ENCODE measurements around the gene C2orf15.
A peak's percentile ranks its signal among the peaks of the same experiment; 100 is the strongest.
"Not testable (repeated sequence)": the region's sequence is repeated elsewhere in the genome, so short reads cannot be mapped to it uniquely, and the experiment has no call there.

The C2orf15 gene, protein sequence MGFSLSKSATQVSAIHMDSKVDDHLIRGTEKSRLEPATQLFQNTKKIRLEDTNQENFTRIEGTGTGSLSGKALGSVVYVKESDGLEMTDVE

DNA sequence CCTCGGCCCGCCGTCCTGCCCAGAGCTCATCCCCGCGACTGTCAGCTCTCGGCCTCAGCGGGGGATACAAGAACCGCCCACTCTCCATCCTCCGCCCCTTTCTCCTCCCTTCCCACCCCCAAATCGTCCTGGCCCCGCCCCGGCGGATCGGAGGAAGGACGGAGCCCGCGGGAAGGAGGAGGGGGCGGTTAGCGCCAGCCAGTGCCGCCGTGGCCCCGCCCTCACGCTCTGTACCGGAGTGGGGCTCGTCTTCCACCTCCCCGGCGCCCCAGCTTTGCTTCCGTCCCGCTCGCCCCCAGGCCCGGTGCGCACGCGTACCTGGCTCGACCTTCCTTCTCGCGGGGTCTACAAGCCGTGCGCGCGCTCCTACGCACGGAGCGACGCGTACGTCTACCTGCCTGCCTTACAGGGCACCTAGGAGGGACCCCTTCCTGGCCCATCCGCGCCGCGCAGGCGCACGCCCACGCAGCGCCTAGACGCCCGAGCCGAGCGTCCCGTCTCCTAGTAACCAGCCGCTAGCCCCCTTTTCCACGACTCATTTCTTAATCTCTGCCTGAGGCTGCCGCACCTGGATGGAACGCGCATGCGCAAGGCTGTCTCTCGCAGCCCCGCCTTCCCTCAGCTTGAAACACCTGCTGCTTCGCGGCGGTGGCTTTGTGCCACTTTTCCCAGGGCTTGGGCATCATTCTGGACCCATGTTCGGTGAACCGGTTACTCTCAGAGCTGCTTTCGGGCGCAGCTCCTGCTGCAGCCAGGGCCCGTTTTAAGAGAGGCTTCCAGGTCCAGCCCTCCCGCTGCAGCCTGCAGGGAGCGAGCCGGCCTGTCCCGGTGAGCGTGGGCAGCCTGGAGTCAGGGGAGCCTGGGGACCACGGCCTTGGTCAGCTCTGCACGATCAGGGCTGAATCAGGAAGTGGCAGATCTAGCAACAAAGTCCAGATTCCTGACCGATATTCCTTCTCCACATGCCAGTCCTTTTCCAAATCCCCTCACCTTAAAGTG lies at the start of gene C2orf15:
TSS of gene C2orf15 (plus strand) at position 598 of the 999 bp plus-strand sequence. CDS start 8,852 bp downstream, outside the sequence.
- DNase-seq (ENCODE audit: low read depth), result peak; percentile 71

DNA sequence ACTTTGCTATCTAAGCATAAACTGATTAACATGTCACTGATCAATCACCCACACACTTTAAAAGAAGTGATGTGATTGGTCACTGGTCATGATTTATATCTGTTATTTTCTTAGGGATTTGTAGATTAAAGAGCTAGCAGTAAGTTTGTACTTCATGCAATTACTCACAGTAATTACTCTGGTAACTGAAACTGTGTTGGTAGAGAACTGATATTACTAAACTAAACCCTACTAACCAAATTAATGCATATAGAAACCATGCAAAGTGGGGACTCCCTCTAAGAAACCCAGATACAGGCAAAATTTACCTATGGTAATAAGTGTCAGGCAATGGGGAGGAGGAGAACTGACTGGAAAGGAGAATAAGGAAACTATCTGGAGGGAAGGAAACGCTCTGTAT lies 44.8 kb upstream of the C2orf15 start:
- DNase-seq (ENCODE audit: low read depth), result no peak

DNA sequence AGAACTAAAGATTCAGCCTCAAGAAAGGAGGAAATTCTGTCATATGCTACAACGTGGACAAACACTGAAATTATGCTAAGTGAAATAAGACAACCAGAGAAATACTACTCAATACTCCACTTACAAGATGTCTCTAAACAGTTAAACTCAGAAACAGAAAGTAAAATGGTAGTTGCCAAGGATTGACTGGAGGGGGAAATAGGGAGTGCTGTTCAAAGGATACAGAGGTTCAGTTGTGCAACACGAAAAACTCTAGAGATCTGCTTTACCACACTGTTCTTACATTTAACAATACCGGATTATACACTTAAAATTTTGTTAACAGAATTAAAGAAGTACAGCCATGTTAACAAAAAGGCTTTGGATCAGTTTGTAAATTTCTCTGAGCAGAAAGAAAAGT lies 39.8 kb upstream of the C2orf15 start:
- peak; percentile 32 for DNase-seq (ENCODE audit: low read depth)

DNA sequence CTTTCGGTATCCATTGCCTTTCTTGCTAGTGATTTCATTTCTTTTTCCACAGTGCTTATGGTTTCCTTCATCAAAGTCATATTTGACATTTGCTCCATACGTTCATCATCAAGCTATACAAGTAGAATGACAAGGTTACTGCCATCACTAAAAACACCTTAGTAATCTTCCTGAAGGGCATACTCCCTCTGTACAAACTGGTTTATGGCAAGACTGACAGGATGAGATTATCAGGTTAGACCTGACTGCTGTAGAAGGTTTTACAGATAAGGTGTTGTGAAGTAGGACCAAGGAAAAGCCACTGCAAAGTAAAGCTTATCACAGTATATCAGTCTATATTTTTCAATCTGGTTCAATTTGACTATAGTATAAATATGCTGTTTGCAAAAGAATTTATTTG lies 37.5 kb upstream of the C2orf15 start:
- no peak for DNase-seq (ENCODE audit: low read depth)

DNA sequence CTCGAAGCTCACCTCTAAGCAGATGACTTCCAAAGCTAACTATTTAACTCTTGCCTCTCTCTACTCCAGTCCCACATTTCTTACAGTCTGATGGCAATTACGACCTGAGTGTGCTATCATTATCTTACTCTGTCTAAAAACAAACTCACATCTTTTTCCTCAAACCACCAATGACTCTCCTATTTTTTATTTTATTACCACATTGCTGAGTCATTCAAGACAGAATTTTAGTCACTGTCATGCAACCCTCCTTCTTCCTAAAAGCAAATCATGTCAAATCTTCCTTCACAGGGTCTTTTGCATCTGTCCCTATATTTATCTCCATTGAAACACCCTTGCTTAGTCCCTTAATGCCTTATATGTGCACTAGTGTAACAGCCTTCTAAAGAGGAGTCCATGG lies 34.6 kb upstream of the C2orf15 start:
- no peak for DNase-seq (ENCODE audit: low read depth)

DNA sequence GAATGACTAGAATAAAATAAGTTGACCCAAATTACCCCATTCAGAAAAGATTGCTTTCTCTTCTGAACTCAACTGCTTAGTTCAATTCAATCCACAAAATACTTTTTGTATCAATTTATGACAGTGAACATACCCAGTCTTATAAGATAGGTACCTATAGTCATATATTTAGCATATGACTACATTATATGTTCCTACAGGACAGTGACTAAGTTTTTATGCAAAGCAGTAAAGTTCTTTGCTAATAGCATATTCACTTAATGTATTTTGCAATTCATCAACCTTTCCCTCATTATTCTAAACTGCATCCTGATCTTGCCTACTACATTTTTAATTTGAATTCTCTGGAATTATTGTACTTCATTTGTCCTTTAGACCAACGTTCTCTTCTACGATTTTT lies 30.3 kb upstream of the C2orf15 start:
- DNase-seq (ENCODE audit: low read depth), result no peak

DNA sequence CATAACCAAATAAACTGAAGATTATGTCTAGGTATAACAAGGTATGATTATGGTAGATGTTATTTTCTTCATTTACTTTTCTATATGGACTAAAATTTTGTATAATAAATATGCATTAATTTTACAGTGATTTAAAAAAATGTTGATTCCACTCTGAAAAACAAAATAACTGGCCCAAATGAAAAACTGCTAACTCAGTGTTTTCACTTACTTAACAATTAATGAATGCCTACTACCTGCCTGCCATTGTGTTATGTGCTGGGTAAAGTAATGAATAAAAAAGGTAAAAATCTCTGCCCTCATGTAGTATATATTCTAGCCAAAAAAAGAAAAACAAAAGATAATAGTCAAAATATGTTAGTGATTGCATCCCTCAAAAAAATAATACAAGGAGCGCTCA lies 29.6 kb upstream of the C2orf15 start:
- no peak for DNase-seq (ENCODE audit: low read depth)

DNA sequence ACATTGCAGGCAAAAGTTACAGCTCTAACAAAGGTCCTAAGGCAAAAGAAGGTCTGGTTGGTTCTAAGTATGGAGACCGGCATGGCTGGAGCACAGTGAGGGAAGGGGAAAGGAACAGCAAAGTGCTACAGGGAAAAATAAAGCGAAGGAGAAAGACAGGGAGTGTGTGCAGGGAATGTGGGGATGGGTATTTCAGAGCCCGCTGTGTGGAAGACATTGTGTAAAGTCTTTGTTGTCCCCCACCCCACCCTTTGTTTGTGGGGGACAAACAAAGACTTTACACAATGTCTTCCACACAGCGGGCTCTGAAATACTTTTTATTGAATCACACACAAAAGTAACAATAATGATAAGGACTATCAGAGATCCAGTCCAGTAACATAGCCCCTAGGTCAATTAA lies 28.9 kb upstream of the C2orf15 start:
- DNase-seq (ENCODE audit: low read depth), result no peak

DNA sequence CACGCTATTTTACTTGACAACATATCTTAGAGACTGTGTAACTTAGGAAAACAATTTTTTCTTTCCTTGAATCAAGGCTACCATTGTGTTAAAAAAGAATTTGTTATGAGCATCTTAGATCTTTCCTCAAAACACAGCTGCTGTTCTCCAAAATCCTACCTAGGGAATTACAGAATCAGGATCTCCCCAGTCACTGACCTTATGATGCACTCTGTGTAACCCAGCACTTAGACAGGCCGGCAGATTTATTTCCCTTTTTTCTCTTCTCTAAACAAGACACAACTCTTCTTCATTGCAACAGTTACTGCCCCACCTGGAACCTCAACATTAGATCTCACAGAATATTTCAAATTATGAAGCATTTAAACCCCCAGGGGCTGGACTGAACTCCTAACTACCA lies 13.5 kb upstream of the C2orf15 start:
- no peak for DNase-seq (ENCODE audit: low read depth)

DNA sequence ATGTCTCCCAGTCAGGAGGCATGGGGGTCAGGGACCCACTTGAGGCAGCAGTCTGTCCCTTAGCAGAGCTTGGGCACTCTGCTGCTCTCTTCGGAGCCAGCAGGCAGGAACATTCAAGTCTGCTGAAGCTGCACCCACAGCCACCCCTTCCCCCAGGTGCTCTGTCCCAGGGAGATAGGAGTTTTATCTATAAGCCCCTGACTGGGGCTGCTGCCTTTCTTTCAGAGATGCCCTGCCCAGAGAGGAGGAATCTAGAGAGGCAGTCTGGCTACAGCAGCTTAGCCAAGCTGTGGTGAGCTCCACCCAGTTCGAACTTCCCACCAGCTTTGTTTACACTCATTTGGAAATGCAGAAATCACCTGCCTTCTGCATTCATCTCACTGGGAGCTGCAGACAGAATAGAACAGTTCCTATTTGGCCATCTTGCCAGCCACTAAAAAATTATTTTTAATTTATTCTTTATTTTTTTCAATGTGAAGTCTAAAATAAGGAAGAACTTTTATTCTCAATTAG lies 6.4 kb upstream of the C2orf15 start:
- DNase-seq (ENCODE audit: low read depth), result not testable (repeated sequence)

DNA sequence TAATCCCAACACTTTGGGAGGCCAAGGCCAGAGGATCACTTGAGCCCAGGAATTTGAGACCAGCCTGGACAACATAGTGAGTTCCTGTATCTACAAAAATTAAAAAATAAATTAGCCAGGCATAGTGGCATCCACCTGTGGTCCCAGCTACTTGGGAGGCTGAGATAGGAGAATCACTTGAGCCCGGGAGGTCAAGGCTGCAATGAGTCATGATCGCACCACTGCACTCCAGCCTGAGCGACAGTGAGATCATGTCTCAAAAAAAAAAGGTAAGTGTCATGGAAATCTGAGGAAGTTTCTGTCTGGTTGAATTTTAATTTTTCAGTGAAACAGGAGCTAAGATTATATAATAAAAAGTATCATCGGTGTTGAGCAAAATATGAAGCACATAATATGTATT lies 2.5 kb upstream of the C2orf15 start:
- DNase-seq (ENCODE audit: low read depth), result no peak

DNA sequence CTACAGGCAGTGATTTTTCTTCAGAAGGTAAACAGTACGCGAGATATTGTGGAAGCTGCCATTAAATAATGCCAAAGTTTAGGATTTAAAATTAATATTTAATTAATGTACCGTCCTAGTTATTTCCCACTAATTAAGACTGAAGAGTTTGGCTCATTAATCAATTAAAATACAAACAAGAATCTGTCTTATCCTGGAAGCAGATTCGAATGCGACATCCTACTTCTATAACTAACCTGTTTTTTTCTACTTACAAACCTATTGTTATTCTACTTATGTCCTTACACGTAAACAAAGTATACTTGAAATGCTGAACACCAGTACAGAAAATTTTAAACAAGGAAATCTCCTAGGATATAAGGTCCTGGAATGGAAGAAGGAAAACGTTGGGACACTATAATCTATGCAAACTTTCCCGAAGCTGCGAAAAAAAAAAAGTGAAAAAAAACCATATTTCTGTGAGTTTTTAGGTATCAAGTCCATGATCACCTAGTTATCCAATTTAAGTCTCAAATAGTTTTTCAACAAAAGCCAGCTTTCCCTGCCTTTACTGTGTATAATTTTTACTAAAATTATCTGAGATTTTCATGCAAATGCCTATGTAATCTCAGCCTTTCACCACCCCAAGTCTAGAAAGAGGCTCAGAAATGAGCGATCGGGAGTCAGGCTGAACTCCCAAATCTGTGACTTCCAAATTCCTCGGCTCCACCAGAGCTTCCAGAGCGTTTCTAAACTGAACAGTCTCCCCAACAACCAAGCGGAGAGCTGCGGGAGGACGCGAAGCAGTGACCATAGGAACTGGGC lies 1.2 kb upstream of the C2orf15 start:
- DNase-seq (ENCODE audit: low read depth), result no peak

DNA sequence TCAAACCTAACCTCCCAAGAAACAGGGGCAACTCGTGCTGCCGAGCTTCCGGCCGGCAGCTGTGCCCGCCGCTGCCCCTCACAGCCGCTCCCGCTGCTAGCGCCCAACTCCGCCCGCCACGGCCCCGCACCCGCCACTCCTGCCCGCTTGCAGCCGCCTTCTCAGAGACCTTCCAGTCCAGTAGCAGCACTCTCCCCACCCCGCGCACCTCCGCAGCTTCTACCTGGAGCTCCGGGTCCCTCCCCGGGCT lies 722 bp upstream of the C2orf15 start:
- DNase-seq (ENCODE audit: low read depth), result no peak

DNA sequence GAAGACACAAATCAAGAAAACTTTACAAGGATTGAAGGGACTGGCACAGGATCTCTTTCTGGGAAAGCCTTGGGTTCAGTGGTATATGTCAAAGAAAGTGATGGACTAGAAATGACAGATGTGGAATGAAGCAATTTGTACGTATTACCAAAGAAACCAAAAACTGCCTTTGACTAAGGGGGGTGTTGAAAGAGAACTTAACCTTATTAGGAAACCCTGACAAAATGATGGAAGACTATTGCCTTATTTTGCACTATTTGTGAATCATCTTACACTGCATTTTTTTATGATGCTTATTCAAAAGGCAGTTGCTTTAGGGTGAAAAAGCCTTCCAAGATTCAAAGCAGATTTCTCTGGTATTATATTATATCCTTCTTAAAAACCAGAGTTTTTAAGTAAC lies 9.2 kb downstream of the C2orf15 start:
- DNase-seq (ENCODE audit: low read depth), result no peak

DNA sequence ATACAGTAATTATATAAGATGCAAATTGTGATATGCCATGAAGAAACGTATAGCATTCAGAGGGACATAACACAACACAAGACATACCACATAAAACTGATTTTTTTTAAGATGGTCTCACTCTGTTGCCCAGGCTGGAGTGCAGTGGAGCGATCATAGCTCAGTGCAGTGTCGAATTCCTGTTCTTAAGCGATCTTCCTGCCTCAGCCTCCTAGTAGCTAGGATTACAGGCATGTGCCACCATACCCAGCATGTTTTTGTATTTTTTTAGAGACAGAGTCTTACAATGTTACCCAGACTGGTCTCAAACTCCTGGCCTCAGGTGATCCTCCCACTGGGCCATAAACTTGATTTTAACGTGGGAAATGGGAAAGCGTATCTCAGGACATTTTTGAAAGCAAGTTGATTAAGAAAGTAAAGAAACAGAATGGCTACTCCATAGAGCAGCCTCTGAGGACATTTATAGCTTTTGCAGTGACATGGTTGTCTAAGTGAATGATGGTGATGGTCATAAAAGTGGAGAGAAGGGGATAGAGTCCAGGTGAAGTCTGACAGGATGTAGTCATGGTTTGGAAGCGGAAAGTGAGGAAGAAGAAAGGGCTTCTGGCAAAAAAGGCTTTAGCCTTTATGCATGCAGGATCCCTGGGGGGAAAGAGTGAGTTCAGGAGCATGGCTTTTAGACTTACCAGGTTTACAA lies 10.8 kb downstream of the C2orf15 start:
- no peak for DNase-seq (ENCODE audit: low read depth)

DNA sequence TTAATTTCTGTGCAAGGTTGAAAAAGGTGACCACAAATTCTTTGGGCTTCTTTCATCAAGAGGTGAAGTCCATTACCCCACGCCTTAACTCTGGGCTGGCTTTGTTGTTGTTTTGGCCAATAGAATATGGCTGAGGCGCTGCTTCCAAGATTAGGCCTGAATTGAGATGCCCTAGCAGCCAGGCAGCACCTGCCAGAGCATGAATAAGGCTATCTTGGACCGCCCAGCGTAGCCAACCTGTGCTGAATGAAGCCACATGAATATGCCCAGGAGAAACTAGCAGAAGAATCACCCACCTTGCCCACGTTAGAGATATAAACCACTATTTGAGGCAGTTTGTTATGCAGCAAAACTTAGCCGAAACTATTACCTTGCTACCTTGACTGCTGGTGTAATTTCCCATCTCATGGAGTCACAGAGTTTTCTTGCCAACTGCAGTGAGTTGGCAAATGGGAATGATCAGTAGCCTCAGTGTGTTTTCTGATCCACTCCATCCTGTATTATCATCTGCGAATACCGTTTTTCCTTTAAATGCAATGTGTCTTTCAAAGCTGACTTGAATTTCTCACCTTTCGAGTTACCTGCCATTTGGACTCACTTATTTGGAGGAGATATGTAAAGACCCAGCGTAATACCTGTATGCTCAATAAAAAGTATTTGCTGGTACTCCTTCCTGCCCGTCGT lies 12.6 kb downstream of the C2orf15 start:
- no peak for DNase-seq (ENCODE audit: low read depth)

DNA sequence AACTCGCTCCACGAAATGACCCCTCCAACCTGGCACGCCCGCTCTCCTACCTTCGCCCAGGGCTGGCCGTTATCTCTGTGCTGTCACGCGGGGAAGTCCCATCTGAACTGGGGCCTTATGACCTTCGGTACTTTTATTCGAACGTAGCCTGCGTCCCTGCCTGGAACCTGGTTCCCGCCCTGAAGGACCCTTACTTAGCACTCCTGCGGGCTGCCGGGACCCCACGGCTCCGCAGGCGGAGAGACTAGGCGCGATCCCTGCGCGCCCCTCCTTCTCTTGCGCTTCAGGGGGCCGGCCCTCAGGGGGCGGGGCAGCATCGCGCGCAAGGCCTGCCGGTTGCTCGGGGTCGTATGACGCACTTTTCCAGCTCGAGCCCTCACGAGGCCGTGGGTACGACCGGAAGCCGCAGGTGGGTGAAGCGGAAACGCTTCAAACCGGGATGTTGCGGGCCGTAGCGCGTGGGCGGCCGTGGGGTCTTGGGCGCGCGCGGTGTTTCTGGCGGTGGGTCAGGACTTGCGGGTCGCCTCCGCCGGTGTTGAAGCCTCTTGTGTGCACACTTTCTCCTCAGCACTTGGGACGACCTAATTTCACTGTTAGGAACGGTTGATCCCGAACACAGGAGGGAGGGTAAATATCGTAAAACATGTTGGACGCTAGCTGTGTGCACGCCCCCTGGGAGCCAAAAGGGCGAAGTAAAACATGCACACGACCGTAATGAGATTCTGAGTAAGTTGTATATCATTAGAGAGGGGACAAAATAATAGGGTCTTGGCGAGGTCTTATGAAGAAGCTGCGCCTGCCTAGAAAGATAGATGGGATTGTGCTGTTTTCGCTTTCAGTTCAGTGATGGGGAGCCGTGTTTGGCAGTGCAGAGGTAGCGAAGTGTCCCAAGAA lies 13.4 kb downstream of the C2orf15 start, which contains the start of the genes LIPT1 and TSGA10:
TSS of gene LIPT1 (plus strand) at position 325 of the 894 bp plus-strand sequence. CDS start 6,991 bp downstream, outside the sequence.
TSS of gene TSGA10 (minus strand) at position 300 of the 894 bp plus-strand sequence. CDS start 45,503 bp downstream, outside the sequence.
- DNase-seq (ENCODE audit: low read depth), result peak; percentile 80

DNA sequence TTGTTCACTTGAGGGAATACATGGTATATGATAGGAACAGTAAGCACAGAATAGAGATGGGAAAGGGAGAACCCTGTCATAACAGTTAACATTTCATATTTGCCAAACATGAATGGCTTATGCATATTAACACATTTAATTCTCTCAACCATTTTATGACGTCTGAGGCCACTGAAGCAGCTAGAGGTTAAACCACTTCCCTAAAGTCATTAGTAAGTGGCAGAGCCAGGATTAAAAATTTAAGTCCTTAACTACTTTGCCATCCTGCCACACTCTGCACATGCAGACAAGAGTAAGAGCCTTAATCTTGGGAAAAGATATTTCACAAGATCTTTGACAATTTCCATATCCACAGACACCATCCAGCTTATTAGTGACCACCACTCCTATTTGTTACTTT lies 15.4 kb downstream of the C2orf15 start:
- no peak for DNase-seq (ENCODE audit: low read depth)

DNA sequence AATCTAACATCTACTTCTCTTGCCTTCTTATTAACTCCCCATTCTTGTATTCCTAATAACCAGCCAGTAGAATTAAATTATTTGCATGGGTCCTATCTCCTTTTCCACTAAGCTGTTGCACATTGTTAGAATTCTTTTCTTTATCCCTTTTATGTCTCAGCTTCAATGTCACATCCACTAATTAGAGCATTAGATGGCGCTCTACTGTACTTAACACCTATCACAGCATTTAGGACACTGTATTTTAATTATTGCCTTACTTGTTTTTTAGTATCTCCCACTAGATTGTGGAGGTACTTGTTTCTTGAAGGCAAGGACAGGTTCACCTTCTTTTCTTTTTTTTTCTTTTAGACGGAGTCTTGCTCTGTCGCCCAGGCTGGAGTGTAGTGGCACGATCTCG lies 17.1 kb downstream of the C2orf15 start:
- DNase-seq (ENCODE audit: low read depth), result no peak

DNA sequence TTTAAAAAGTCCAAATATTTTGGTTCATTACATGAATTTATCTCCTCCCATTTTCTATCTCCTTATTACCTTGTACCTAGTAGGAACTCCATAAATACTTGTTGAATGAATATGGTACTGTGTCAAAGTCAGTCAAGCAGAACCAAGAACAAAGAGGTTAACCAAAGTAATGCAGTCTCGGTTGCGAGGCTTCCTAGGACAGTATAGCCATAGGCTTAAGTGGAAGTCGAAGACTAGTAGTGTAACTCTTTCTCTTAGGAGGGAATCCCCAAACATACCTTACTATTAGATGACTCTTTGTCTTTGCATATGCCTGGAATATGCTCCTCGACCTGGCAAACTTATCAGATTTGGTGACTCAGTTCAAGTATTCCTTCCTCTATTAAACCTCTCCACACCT lies 18.1 kb downstream of the C2orf15 start:
- DNase-seq (ENCODE audit: low read depth), result no peak

Data from stromal cell of bone marrow (primary cell).